ENCODE data around the gene QRFPR.

GRCh38 chr4:121397434-121397833, 16.6 kb upstream of the QRFPR start:
- TF ChIP-seq RARB (CRISPR knock-in tag; IDR thresholded peaks at IDR 0.05) (no peak), BACH2 (CRISPR knock-in tag; IDR thresholded peaks at IDR 0.05; ENCODE audit: borderline replicate concordance) (no peak), PPARA (CRISPR knock-in tag; IDR thresholded peaks at IDR 0.05; ENCODE audit: borderline replicate concordance) (no peak), CSRNP3 (CRISPR knock-in tag; IDR thresholded peaks at IDR 0.05) (no peak), ZC3H10 (CRISPR knock-in tag; IDR thresholded peaks at IDR 0.05) (no peak), ZFP30 (CRISPR knock-in tag; IDR thresholded peaks at IDR 0.05) (no peak), PATZ1 (CRISPR knock-in tag; IDR thresholded peaks at IDR 0.05; ENCODE audit: borderline replicate concordance) (no peak), POU6F1 (CRISPR knock-in tag; IDR thresholded peaks at IDR 0.05; ENCODE audit: borderline replicate concordance, low read depth) (no peak), OSR1 (CRISPR knock-in tag; IDR thresholded peaks at IDR 0.05) (no peak)

Measured in SK-N-SH treated with all-trans-retinoic acid at 6 μM for 48 hours (cell line).